Fibroblast of pulmonary artery (primary cell): ENCODE data around the gene STK10.
"Not testable (repeated sequence)": the region's sequence is repeated elsewhere in the genome, so short reads cannot be mapped to it uniquely, and the experiment has no call there.

Source experiments
- DNase-seq: peaks from one replicate; pipeline ENCODE4 v3.0.0-alpha.2; 2010; ENCODE audit warnings: low read depth
- H3K4me3 ChIP-seq: replicated peaks from 2 replicates; pipeline ENCODE4 v1.5.1; 2011; ENCODE audit warnings: low read depth, mild to moderate bottlenecking, control low read depth, low read length, moderate library complexity
- TF ChIP-seq, protein P1 (sequence below): IDR thresholded peaks from 2 replicates; pipeline ENCODE4 v1.5.1; 2011; ENCODE audit warnings: mild to moderate bottlenecking, control low read depth, low read length, inconsistent platforms; ENCODE audit errors: missing control alignments

STK10 gene

DNA sequence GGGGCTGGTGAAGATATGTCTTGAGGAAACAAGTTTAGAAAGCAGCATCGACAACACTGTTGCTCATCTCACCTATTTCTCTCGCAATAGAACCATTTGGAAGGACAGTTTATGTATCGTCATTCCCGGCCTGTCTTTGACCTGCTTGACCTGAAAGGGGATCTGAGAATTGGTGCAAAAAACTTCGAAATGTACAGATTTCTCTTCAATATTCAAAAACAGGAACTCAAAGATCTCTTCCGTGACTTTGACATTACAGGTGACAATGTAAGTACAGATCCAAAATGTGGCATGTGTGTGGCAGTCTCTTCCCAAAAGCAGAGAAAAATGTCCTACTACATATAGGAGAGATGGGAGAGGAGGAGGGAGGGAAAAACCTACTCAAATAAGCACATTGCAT is 12.5 kb upstream of the STK10 start:
- DNase-seq = no peak
- TF ChIP-seq, protein P1, sequence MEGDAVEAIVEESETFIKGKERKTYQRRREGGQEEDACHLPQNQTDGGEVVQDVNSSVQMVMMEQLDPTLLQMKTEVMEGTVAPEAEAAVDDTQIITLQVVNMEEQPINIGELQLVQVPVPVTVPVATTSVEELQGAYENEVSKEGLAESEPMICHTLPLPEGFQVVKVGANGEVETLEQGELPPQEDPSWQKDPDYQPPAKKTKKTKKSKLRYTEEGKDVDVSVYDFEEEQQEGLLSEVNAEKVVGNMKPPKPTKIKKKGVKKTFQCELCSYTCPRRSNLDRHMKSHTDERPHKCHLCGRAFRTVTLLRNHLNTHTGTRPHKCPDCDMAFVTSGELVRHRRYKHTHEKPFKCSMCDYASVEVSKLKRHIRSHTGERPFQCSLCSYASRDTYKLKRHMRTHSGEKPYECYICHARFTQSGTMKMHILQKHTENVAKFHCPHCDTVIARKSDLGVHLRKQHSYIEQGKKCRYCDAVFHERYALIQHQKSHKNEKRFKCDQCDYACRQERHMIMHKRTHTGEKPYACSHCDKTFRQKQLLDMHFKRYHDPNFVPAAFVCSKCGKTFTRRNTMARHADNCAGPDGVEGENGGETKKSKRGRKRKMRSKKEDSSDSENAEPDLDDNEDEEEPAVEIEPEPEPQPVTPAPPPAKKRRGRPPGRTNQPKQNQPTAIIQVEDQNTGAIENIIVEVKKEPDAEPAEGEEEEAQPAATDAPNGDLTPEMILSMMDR = no peak
- H3K4me3 ChIP-seq = no peak overlapping the region

DNA sequence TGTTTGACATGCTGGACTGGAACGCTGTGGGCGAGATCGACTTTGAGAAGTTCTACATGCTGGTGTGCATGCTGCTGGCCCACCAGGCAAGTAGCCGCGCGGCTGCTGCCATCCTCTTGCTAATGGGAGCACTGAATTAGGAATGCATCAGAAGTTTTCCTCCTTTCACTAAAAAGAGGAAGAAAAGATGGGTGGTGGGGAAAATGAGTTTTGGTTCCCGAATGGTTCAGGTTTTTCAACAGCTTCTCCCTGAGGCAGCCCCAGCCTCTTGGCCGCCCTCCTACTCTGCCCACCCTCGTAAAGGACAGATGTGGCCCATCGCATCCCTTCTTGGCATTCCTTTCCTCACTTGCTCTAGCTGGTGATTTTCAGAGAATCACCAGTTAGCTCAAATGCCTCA is 11.4 kb upstream of the STK10 start:
- no peak overlapping the region for H3K4me3 ChIP-seq
- no peak for DNase-seq
- TF ChIP-seq, protein P1 = no peak

DNA sequence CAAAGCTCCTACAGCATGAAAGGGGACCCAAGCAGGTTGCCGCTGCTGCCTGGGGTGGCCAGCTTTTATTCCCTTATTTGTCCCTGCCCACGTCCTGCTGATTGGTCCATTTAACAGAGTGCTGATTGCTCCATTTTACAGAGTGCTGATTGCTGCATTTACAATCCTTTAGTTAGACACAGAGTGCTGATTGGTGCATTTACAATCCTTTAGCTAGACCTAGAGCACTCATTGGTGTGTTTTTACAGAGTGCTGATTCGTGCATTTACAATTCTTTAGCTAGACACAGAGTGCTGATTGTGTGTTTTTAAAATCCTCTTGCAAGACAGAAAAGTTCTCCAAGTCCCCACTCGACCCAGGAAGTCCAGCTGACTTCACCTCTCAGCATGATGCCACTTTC is 9.8 kb upstream of the STK10 start:
- H3K4me3 ChIP-seq, DNase-seq: not testable (repeated sequence)

DNA sequence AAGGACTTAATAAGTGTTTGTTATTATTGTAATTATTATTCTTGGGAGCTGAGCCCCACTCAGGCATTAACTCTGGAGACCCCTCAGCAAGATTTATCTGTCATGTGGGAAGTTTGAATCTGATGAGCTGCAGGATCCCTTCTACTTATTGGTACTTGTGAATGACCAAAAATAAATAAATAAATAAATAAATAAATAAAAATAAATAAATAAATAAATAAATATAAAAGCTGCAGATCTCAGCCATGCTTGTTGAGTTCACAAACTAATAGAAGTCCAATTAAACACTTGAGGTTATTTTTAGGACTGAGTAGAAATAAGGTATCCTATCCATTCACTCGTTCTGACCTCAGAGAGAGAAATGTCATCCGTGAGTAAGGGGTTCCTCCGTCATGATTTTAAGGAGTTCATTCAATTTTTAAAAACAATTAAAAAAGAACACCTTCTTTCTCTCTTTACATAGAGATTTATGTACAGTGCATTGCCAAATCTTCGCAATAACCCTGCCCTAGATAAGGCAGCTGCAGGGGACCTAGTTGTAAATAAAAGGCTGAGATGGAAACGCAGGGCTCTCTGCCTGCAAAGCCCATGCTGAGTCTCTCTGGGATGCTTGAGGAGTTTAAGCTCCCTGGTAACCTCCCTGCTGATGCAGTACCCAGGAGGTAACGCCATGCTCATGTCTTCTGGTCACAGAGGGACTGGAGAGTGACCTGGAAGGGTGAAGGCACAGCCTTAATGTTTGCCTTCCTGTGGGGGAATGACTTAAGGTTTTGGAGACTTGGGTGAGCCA is 7.2 kb upstream of the STK10 start:
- TF ChIP-seq, protein P1 = no peak
- H3K4me3 ChIP-seq = no peak overlapping the region
- DNase-seq = no peak

DNA sequence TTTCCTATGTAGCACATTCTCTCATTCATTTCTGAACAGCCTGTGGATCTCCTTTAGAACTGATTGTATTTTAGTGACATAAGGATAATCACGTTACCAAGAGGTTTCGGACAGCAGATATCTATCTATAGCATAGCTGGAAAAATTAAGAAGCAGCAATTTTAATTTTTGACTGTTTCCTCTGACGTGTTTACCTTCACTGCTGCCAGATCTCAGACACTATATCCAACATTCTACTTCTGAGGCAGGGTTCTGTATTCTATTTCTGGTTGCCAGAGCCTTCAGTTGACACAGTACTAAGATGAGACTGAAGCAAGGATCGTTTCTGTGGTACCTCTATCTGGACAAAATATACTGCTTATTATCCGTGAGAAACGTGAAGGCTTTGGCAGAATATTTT is 5.8 kb upstream of the STK10 start, which contains the start of gene EFCAB9:
EFCAB9 (plus strand) TSS at position 301 of the 400 bp plus-strand sequence; CDS start at position 302, 1 bp downstream.
- TF ChIP-seq, protein P1 = no peak

DNA sequence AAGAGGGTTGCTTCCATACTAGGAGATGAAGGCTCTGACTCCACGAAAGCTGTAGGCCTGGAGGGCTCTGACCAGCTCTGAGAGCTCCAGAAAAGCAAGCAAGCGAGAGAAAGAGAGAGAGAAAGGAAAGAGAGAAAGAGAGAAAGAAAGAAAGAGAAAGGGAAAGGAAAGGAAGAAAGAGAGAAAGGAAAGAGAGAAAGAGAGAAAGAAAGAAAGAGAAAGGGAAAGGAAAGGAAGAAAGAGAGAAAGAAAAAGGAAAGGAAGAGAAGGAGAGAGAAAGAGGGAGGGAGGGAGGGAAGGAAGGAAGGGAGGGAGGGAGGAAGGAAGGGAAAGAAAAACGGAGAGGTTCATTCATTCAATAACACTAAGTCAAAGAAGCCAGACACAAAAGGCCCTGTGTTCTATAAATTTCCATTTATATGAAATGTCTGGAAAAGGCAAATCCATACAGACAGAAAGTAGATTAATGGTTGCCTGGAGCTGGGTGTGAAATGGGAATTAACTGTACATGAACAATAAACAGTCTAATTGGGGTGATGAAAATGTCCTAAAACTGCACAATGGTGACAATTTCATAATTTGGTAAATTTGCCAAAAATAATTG is 1.8 kb upstream of the STK10 start:
- TF ChIP-seq, protein P1 = no peak
- no peak for DNase-seq
- H3K4me3 ChIP-seq = no peak overlapping the region

More for the DNA sequence above, 5.8 kb upstream of the STK10 start, which contains the start of gene EFCAB9:
- no peak within 1 kb of the TSS for H3K4me3 ChIP-seq
- no peak for DNase-seq

DNA sequence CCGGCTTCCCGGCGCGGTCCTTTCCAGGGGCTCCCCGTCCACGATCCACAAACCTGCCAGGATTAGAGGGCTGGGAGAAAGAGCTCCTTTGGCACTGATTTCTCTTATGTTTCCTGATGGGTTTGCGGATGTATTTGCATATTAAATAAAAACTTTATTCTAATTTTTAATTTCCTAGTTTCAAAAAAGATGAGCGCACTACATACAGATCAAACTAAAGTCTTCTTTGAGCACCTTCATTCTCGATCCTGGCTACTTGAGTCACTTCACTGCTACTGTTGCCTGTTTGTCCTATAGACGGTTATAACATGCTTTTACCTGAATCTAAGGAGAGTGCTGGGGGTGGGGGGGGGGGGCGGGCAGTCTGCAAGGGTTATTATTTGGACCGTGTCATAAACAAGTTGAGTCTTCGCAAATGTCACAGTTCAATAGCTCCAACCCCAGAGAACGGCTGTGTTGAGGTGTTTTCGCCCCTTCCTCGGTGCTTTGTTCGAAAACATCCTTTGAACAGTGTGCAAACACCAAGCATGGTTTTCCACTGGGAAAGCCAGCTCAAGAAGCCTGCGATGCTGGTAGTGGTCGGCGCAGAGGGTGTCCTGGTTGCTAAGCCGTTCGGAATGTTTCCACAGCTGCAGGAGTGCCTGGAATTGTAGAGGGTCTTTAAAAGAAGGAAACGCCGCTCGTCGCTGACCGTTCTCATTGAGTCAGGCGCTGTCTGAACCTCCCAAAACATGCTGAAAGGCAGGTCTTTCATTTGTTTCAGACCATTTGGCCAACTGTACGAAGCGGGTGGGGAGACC is 1.1 kb upstream of the STK10 start:
- no peak for DNase-seq
- H3K4me3 ChIP-seq = peak overlapping the region; percentile 95
- TF ChIP-seq, protein P1 = no peak
